ENCODE data around the gene TBC1D14. TPM values are rescaled to one million over a fixed set of nuclear protein-coding genes. Genes with fewer than 3 reads are reported as not detected.

The TBC1D14 gene
- total and polyA plus RNA-seq, 11 donors = 9.8 to 51.0 (median 34.3) TPM

DNA sequence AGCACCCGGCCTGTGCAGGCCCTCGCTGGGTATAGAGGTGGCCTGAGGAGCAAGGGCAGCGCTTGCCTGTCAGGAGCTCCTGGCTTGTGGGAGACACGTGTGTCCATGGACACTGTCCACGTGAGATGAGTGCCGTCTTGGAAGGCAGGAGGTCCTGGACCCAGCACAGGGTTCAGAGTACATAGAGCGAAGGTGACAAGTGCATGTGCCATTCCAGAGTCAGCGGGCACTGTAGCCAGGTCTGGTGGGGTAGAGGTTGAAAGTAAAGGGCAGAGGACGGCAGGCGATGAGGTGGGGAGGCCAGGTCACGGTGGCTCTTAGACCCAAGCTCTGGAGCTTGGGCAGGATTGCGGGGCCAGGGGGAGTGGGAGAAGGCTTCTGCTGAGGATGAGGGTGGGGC is 105.2 kb downstream of the TBC1D14 start:
- TF ChIP-seq, protein P1, sequence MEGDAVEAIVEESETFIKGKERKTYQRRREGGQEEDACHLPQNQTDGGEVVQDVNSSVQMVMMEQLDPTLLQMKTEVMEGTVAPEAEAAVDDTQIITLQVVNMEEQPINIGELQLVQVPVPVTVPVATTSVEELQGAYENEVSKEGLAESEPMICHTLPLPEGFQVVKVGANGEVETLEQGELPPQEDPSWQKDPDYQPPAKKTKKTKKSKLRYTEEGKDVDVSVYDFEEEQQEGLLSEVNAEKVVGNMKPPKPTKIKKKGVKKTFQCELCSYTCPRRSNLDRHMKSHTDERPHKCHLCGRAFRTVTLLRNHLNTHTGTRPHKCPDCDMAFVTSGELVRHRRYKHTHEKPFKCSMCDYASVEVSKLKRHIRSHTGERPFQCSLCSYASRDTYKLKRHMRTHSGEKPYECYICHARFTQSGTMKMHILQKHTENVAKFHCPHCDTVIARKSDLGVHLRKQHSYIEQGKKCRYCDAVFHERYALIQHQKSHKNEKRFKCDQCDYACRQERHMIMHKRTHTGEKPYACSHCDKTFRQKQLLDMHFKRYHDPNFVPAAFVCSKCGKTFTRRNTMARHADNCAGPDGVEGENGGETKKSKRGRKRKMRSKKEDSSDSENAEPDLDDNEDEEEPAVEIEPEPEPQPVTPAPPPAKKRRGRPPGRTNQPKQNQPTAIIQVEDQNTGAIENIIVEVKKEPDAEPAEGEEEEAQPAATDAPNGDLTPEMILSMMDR (IDR thresholded peaks at IDR 0.05) = no peak
- TF ChIP-seq POLR2A (IDR thresholded peaks at IDR 0.05) = no peak
- 96 to 99% (median 98%) methylated on average over 12 of the region's 12 CpGs for WGBS, 4 donors
- ATAC-seq (no peak), DNase-seq (no peak)
- Histone ChIP-seq H3K36me3 (peaks cover 0 to 95% (median 78%) of the 10 kb centered on the region in 9 donors), H3K27me3 (no peaks in the 10 kb centered on the region), H3K4me1 (peaks cover 0 to 12% (median 0%) of the 10 kb centered on the region in 12 donors), H3K4me3 (no peak overlapping the region), H3K27ac (no peak overlapping the region), H3K9me3 (no peaks in the 10 kb centered on the region)
- intact Hi-C loops (cut with DNase I) = no loop called here

DNA sequence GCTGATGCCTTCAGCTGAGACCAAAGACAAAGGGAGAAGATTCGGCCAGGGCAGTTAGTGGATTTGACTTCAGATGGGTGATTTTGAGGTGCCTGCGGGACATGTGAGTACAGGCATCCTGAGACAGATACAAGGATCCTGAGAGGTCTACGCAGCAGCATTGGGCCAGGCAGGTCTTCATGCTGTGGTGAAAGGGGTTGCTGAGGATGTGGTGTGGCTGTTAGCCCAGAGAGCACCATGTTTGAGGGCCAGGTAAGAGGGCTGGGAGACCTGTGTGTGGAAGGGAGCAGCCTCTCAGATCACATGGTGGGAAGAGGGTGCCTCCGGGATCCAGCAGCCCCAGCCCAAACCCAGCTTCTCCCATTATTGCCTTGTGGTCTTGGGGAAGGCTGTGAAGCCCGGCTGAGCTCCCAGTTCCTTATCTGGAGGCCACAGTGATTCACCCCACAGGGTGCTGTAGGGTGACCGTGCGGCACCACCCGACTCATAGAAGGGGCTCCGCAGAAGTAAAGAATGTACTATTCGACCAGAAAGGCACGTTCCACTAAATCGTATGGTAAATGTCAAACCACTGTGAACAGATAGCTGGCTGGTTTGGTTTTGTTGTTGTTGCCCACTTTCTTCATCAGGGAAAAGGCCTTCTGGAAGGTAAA is 105.9 kb downstream of the TBC1D14 start:
- WGBS, 4 donors = 74 to 85% (median 81%) methylated on average over 12 of the region's 12 CpGs
- Histone ChIP-seq H3K4me3 (no peak overlapping the region), H3K4me1 (peaks cover 0 to 6% (median 0%) of the 10 kb centered on the region in 12 donors), H3K27ac (no peak overlapping the region), H3K27me3 (no peaks in the 10 kb centered on the region), H3K36me3 (peaks cover 0 to 94% (median 73%) of the 10 kb centered on the region in 9 donors), H3K9me3 (no peaks in the 10 kb centered on the region)
- no peak for TF ChIP-seq POLR2A (IDR thresholded peaks at IDR 0.05)
- TF ChIP-seq, protein P1 (IDR thresholded peaks at IDR 0.05) = no peak
- intact Hi-C loops (cut with DNase I) = no loop called here
- ATAC-seq = no peak
- DNase-seq = no peak

DNA sequence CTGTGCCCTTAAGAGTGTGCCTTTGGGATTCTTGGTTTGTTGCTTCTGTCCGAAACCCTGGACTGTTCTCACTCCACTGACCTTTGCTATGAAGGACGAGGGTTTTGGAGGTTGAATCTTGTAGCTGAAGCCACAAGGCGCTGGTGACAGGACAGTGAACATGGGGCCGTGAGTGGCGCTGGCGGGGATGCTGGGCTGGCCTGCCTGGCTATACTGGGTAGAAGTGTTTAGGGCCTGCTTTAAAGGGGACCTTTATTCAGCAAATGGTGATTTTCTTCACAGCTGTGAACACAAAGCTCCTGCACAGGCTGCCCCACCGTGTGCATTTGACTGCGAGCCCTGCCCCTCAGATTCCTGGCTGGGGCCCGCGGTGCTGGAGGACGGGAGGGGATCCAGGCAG is 106.5 kb downstream of the TBC1D14 start:
- intact Hi-C loops (cut with DNase I) = no loop called here
- TF ChIP-seq, protein P1 (IDR thresholded peaks at IDR 0.05) = no peak
- TF ChIP-seq POLR2A (IDR thresholded peaks at IDR 0.05) = no peak
- Histone ChIP-seq H3K27ac (no peak overlapping the region), H3K4me1 (peaks cover 0 to 6% (median 0%) of the 10 kb centered on the region in 12 donors), H3K4me3 (no peak overlapping the region), H3K9me3 (no peaks in the 10 kb centered on the region), H3K27me3 (no peaks in the 10 kb centered on the region), H3K36me3 (peaks cover 0 to 94% (median 73%) of the 10 kb centered on the region in 9 donors)
- ATAC-seq (peak in 1 of 4 donors; percentile 15), DNase-seq (no peak)
- 75 to 77% (median 76%) methylated on average over 9 to 11 of the region's 11 CpGs for WGBS, 4 donors

DNA sequence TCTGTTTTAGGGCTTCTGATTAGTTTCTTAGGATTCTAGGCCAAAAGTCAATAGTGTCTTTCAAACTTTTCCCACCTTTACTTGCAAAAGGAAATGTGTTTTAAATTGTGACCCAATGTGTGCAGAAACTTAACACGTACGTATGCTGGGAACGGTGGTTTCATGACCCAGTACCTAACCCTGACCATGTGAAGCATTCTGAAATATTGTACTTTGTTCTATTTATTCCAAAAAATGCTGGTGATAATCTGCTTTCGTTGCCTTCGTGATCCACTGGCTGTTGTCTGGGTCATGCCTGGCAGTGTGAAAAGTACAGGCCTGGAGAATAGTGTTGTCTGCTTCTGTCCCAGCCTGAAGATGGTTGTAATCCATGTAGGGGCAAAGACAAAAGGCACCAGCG is 106.9 kb downstream of the TBC1D14 start:
- H3K4me1 ChIP-seq = peaks cover 0 to 6% (median 0%) of the 10 kb centered on the region in 12 donors
- no peak for DNase-seq
- intact Hi-C loops (cut with DNase I) = no loop called here
- H3K9me3 ChIP-seq = no peaks in the 10 kb centered on the region
- H3K36me3 ChIP-seq = peaks cover 0 to 94% (median 73%) of the 10 kb centered on the region in 9 donors
- H3K4me3 ChIP-seq = no peak overlapping the region
- whole genome bisulfite sequencing, 4 donors = 89 to 93% (median 92%) methylated on average over 6 of the region's 6 CpGs
- no peaks in the 10 kb centered on the region for H3K27me3 ChIP-seq
- no peak for ATAC-seq
- no peak overlapping the region for H3K27ac ChIP-seq
- TF ChIP-seq, protein P1 (IDR thresholded peaks at IDR 0.05) = no peak
- no peak for TF ChIP-seq POLR2A (IDR thresholded peaks at IDR 0.05)

Data from heart left ventricle (tissue), 16 donors.